ENCODE measurements around the gene ST7.

ST7 gene

DNA sequence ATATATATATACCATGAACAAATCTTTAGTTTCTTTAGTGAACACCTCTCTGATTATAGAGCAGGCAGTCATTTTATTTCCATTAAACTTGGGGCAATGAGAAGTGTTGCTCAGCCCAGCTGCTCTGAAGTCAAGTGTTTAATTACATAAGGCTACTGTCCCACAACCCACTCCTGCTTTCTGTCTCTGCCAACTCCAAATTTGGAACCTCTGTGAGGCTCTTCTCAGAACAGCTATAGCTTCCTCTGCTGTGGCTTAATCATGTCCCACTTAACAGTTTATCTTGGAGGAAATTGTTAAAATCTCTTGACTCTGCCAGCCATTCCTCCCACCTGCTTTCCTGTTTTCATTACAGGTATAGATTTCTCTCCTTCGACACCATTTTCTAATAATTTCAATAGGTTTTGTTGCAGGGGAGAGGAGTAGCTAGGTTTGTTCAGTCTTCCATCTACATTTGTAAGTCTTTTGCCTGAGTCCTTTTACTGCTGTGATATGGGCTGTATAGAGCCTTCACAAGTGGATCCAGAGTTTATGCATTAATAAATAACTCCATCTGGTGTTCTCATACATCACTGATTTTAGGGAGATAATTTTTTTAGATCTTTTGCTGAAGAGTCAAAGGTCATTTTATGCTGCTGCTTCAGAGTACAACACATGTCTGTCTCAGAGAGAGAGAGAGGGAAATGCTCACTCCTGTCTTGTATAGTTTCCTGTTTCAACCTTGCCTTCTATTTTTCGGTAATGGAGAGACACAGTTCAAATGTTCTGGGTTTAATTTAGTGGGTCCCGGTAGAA is 199.1 kb downstream of the ST7 start:
- ChIA-PET CTCF (no interaction called here), POLR2A (no interaction called here)
- H3K4me3 ChIP-seq (ENCODE audit: low read depth, low read length), result no peak overlapping the region
- no peak for TF ChIP-seq CTCF (IDR thresholded peaks at IDR 0.05; ENCODE audit: insufficient read depth, low read length, missing control alignments)
- no peak for DNase-seq (ENCODE audit: low read depth, low spot score)

DNA sequence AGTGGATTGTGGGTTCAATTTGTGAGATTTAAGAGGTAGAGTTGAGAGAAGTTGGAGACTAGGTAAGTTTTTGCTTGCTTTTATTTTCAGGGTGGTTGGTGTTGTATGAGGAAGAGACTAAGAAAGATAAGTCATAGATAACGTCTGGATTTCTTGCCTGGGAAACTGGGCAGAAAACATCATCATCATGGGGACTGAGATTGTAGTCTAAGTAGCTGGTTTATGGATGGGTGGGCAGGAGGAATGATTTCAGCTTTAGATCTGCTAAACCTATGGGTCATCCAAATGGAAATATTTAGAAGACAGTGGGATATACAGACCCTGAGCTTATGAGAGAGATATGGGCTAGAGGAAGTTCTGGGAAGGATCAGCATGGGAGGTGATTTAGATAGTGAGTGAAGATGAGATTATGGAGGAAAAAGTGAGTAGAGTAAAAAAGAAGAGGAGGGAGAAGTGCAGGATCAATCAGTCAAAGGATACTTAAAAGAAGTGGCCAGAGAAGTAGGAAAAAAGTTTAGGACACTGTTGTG is 199.8 kb downstream of the ST7 start:
- H3K4me3 ChIP-seq (ENCODE audit: low read depth, low read length), result no peak overlapping the region
- ChIA-PET CTCF (no interaction called here), POLR2A (no interaction called here)
- no peak for DNase-seq (ENCODE audit: low read depth, low spot score)
- TF ChIP-seq CTCF (IDR thresholded peaks at IDR 0.05; ENCODE audit: insufficient read depth, low read length, missing control alignments), result no peak

DNA sequence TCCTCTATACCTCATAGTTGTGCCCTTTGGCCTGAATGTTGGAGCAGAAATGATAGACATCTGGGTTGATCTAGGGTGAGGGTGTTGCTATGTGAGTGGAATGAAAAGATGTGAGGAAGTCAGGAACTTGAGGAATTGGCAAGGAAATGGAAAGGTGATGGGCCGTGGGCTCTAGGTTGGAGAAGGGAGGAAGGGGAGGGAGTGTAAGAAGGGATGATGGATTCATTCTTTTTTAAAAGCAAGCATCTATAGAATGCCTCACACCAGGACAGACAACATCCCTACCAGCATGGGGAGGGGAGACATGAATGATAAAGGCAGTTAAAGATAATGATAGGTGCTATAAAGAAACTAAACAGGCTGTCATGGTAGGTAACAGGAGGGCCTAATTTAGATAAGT is 201.4 kb downstream of the ST7 start:
- no peak overlapping the region for H3K4me3 ChIP-seq (ENCODE audit: low read depth, low read length)
- TF ChIP-seq CTCF (IDR thresholded peaks at IDR 0.05; ENCODE audit: insufficient read depth, low read length, missing control alignments), result no peak
- POLR2A ChIA-PET, result no interaction called here
- no peak for DNase-seq (ENCODE audit: low read depth, low spot score)
- CTCF ChIA-PET, result no interaction called here

- ChIA-PET POLR2A (no interaction called here), CTCF (interaction anchor here (3.6 kb wide), 1 partner anchor 7 kb away, joined by 24 read pairs; no protein-coding TSS in a partner anchor)
- no peak for TF ChIP-seq CTCF (IDR thresholded peaks at IDR 0.05; ENCODE audit: insufficient read depth, low read length, missing control alignments)
- DNase-seq (ENCODE audit: low read depth, low spot score), result no peak
- H3K4me3 ChIP-seq (ENCODE audit: low read depth, low read length), result no peak overlapping the region
These were observed 202.4 kb downstream of the ST7 start for GRCh38 chr7:117155694-117156093.

DNA sequence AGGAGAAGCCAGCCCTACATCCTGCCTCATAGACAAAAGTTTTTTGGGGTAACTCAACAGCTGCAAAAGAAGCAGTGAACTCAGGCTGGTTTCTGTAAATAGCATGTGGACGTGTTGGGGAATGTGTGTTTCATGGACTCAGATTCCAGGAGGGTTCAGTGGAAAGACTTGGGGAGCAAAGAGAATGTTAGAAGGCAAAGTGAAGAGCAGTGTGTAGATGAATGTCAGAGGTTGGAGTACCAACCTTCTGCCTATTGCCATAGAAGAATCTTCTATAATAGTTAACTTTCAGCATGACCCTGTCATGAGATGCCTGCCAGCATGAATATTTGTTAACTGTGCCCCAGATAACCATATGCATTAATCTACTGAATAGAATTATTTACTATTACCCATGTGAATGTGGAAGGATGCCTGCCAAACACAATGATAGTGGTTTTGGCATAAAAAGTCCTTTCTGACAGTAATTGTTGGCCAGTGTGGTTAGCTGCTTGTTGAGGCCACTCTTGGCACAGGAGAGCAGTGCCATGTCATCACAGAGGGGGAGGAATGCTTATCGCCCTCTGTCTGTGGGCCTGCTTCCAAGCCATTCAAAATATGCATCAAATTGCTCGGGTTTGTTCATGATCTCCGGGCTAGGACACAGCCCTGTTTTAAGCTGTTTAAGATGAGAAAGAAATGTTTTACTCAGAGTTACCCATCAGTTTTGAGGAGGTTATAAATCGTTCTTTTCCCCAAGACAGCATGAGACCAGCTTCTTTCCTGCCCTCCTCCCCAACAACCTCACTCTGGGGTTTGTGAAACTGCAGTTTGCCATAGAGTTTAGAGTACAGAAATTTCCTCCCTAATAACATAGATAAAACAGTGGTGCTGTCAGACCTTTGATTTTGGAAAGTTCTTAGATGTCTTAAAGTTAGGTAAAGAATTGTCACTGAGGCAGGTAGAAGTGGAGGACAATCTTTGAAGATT is 204.2 kb downstream of the ST7 start:
- peak; percentile 82 for DNase-seq (ENCODE audit: low read depth, low spot score)

More for the DNA sequence above, 204.2 kb downstream of the ST7 start:
- ChIA-PET CTCF (interaction anchor here (0.9 to 3.6 kb wide), 13 partner anchors 9 to 227 kb away, joined by 3 to 24 read pairs (median 6); partner anchors contain the start of gene WNT2), POLR2A (no interaction called here)
- H3K4me3 ChIP-seq (ENCODE audit: low read depth, low read length), result no peak overlapping the region
- peak; percentile 42 for TF ChIP-seq CTCF (IDR thresholded peaks at IDR 0.05; ENCODE audit: insufficient read depth, low read length, missing control alignments)
